GM10847 (cell line): ENCODE results near the gene MOSMO.

Source experiments
- POLR2A ChIP-seq: IDR thresholded peaks from 2 replicates; pipeline ENCODE4 v1.6.1; 2011; ENCODE audit not compliant: insufficient read length; ENCODE audit errors: extremely low read depth

MOSMO gene

DNA sequence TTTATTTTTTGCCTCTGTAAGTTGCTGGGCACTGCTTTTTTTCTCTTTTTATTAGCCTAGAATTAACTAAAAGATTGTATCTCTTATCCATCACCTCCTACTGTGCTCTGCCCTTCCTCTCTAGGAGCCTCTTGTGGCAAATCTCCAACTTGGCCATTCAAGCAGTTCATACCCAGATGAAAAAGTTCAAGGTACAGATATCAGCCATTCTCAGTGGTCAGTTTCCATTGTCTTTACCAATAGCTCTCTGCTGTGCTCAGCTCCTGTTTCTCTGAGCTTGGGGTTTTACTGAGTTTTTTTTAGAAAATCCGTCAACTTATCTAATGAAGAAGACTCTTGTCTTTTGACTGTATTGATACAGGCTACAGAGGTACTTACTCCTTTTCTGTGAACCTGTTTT is 15.6 kb downstream of the MOSMO start:
- no peak for TF ChIP-seq POLR2A

DNA sequence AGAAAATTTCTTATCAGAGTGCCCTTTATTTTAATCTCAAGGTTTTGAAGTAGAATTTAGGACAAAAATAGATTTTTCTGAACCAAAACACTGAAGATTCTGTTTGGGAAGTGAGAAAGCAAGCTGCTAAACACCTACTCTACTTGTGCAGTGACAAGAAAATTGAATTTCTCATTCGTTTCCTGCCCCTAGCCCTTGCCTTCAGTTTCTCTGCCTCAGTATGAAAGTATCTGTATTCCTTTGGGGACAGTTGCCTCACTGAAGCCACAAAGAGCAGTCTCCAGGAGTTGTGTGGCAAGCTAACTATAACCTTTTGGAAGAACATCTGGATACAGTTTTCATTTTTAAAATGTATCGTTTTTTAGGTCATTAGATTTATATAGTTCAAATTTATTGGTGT is 19.7 kb downstream of the MOSMO start:
- no peak for TF ChIP-seq POLR2A

DNA sequence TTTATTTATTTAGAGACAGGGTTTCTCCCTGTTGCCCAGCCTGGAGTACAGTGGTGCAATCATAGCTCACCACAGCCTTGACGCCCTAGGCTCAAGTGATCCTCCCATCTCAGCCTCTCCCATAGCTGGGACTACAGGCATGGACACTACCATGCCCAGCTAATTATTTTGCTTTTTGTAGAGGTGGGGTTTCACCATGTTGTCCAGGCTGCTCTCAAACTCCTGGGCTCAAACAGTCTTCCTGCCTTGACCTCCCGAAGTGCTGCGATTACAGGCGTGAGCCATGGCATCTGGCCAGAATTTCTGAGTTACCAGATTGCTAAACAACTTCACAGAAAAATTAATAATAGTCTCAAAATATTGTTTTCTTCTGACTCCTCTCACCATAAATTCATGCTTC is 21.7 kb downstream of the MOSMO start:
- TF ChIP-seq POLR2A, result no peak

DNA sequence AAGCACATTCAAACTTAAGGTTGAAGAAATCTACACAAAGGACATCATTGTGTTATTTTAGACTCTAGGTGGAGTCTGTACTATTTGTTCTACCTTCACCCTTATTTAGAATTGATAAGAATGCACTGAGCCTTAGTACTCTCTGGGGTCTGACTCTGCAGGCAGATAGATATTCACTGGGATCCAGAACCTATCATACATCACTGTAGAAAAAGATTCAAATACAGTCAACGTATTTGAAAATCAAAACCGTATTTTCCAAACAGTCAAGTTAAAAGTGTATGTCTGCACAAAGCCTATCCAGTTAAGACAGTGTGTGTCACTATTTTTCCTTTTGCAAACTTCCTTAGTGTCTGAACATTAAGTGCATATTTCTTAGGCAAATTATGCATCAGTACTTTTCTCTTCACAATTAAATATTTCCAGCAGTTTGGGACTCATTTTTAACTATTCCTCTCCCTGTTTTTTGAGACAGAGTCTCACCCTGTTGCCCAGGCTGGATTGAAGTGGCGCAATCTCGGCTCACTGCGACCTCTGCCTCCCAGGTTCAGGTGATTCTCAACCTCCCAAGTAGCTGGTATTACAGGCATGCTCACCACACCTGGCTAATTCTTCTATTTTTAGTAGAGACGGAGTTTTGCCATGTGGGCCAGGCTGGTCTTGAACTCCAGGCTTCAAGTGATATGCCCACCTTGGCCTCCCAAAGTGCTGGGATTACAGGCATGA is 22.3 kb downstream of the MOSMO start:
- TF ChIP-seq POLR2A, result no peak

DNA sequence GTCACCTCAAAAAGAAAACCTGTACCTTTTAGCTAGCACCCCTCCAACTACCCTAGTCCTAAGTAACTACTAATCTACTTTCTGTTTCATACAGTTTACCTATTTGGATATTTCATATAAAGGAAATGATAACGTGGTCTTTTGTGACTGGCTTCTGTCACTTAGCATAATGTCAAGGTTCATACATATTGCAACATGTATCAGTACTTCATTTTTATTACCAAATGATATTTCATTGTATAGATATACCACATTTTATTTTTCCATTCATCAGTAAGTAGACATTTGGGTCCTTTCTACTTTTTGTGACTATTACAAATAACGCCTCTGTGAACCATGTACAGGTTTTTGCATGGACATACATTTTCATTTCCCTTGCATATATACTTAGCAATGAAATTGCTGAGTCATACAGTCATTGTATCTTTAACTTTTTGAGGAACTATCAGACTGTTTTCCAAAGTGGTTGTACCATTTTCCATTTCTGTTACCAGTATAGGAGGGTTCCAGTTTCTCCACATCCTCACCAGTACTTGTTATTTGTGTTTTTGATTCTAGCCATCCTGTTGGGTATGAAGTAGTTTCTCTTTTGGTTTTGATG is 23.7 kb downstream of the MOSMO start:
- no peak for TF ChIP-seq POLR2A

DNA sequence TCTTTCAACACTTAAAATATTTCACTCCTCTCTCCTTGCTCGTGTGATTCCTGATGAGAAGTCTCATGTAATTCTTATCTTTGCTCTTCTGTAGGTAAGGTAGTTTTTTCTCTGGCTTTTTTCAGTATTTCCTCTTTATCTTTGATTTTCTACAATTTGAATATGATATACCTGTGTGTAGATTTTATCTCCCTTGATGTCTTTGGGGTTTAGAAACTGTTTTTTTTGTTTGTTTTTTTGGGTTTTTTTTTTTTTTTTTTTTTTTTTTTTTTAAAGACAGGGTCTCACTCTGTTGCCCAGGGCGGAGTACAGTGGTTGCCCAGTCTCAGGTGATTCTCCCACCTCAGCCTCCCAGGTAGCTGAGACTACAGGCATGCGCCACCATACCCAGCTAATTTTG is 26.6 kb downstream of the MOSMO start:
- TF ChIP-seq POLR2A, result no peak

DNA sequence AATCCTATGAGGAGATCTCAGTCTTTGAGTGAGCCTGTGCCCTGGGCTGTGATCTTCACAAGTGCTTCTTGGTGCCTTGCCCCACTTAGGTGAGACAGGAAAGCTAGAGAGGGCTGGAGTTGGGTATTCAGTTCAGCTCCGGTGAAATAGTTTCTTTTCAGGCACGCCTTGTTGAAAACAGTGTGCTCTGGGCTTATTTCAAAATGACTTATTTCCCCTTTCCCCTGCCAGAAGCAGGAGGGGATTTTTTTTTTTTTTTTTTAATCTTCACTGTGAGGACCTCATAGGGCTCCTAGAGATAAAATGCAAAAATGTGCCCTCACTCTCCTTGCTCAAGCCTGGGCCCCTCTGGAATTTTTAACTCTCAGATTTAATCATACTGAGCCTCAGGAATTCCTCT is 27.2 kb downstream of the MOSMO start:
- TF ChIP-seq POLR2A, result no peak

DNA sequence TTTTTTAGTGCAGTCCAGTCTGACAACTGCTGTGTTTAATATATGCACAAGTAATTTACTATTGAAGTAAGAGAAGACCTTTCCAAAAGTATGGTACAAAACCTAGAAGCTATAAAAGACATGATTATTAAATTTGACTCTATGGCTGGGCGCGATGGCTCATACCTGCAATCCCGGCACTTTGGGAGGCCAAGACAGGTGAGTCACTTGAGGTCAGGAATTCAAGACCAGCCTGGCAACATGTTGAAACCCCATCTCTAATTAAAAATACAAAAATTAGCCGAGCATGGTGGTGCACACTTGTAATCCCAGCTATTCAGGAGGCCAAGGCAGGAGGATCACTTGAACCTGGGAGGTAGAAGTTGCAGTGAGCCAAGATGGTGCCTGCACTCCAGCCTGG is 43.1 kb downstream of the MOSMO start:
- TF ChIP-seq POLR2A, result no peak

DNA sequence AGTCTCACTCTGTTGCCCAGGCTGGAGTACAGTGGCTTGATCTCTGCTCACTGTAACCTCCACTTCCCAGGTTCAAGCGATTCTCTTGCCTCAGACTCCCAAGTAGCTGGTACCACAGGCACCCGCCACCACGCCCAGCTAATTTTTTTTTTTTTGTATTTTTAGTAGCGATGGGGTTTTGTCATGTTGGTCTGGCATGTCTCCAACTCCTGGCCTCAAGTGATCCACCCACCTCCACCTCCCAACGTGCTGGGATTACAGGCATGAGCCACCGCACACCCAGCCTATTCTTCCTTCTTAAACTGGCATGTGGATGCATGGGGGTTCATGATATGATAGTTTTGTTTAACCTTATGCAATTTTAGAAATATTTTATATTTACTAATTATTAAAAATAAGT is 45.1 kb downstream of the MOSMO start:
- TF ChIP-seq POLR2A, result no peak

DNA sequence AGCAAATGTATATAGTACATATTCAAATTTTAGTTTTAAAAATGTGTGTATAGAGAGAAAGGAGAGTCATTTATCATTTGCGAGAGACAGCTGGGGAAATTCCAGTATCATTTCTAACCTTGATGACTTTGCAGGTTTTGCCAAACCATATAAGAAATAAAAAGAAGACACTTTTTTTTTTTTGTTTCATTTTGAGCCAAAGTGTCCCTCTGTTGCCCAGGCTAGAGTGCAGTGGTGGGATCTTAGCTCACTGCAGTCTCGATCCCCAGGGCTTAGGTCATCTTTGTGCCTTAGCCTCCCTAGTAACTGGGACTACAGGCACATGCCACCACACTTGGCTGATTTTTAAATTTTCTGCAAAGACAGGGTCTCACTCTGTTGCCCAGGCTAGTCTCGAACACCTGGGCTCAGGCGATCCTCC is 46.0 kb downstream of the MOSMO start:
- no peak for TF ChIP-seq POLR2A

DNA sequence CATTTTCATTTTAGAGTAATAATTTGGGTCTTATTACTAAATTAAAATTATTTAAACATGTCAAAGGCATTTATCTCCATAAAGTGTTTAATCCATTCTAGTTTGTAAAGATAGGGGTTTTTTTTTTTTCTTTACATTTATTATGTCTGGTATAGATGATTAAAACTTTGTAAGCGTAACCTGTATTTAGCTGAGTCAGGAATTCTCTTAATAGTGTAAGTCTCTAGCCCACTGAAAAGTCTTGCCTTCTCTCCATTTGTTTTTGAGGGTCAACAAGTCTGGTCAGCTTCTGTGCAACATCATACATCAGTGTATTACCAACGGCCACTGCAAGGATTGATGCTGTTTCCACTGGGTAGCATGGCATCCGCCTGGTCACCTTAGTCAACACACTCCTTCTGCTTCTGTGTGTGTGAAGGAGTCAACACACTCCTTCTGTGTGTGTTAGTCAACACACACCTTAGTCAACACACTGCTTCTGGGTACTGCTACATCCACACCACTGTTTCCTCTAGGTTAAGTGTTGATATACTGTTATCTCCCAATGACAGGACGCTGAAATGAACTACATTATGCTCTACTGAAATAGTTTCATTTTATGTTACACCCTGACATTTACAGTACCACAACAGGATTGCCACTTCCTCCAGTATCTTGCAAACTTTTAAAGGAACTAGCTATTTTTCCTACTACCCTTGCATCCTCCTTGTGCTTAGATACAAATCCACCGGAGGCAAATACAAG is 47.1 kb downstream of the MOSMO start:
- no peak for TF ChIP-seq POLR2A

DNA sequence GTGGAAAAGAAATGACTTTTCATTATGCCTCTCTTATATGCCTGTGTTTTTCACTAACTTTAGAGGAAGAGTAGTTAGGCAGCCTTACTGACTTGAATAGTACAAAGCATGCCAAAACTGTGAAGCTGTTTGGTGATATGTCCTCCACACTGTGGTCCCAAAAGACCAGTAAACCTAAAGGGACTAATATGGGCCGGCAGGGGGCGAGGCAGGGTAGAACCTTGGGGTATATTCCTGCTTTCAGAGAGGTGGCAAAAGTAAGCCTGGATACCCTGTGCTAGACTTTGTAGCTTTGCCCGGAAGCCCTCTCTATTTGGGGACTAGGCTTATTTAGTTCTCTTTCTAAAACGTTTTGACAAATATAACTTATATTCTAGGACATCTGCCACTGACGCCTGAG is 48.0 kb downstream of the MOSMO start:
- no peak for TF ChIP-seq POLR2A

DNA sequence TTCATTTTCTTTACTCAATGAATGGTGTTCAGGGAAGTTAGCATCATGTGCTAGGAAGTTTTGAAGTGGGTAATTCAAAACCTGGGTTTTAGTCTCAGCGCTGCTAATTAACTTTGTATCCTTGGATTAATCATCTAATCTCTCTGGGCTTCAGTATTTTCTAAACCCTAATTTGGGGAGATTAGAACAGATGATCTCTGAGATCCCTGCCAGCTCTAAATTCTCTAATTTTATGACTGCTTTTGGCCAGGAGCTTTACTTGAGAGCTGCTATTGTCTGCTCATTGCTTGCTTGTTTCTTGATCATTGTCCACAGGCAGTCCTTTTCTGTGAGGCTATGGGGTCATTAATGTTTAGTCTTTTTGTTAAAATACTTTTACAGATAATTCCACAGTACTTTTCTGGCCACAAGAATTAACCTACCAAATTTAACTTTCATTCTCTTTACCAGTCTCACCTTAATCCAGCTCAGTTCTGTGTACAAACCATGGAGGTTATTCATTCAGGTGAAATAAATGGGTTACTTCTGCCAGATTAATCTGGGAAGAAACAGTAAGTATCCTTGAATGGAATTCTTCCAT is 56.1 kb downstream of the MOSMO start:
- TF ChIP-seq POLR2A, result no peak

DNA sequence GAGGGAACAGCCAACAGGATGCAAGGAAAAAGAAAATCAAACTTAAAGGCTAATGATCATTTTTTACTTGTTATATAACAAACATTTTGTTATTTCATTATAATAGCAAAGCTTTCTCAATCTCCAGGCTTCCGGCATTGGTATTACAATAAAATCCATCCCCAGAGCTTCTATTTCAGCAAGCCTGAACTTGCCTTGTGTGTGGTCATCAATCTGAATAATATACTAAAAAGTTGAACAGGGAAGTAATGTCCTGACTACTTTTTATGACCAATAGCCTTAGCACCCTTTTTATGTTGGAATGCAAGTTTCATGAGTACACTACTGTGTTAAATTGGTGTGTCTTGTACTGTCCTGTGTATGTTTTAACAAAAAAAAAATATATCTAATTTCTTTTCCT is 57.3 kb downstream of the MOSMO start:
- TF ChIP-seq POLR2A, result no peak

DNA sequence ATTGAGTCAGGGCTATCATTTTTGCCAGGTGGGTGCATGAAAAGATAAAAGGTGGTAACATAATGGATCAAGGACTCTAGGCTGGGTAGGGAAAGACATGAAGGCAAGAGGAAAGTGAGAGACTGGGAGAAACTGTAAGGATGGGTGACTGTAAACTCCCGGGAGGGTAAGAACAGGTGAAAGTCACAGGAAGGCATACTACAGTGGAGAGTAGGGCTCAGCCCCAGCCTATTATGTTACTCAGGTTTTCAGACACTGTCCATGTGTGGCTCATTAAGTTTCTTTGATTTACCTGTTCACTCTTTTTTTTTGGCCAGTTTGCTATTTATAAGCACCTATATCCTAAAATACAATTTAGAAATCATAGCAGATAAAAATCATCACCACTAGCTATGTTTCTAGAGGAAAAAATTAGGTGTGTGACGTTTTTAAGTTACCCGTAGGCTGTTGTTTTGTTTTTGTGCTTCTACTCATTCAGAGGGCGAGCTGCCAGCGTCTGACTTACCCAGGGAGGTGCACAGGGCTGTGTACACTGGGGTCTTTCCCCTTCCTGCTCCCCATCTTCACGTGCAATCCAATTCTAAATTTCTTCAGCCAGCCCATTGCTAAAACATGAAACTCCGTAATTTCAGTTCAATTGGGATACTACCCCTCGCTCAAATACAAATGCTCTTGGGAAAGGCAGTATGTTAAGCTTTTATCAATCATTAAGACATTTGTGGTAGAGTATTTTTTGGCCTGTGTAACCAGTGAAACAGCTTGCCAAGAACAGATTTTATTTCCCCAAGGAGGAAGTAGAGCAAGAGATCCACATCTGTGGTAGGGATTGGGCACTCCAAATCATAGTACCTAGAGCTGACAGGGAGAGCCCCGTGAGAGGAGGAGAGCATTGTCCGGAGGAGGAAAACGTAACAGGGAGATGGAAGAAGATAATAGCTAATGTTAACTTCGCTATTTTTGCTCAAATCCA is 62.7 kb downstream of the MOSMO start:
- no peak for TF ChIP-seq POLR2A

DNA sequence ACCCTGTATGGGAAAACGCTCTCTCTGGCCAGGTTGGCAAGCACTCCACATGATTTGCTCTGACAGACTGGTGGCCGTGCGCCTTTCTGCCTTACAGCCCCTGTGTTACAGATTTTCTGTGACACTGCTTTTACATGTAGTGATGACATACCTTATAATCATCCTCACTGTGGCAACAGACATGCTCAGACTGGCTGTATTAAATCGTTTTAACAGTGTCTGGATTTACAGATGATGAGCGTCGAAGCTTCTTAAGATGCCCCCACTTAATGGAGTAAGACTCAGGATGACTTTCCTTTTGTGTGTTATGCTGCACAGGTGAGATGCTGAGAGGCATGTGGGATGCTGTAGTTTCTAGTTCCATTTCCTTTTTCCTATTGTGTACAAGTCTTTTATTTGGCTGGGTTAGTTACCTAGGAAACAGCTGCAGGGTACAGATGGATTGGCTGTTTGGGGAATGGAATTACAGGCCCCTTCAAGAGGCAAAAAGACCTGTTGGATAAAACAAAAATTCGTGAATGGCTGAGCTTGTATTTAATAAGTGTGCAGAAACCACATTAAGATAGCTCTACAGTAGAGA is 63.5 kb downstream of the MOSMO start:
- TF ChIP-seq POLR2A, result no peak
